Dermis microvascular lymphatic vessel endothelial cell (primary cell): ENCODE results near the gene SLC25A14. TPM values are rescaled to one million over a fixed set of nuclear protein-coding genes. Genes with fewer than 3 reads are reported as not detected.
"Not testable (repeated sequence)": the region's sequence is repeated elsewhere in the genome, so short reads cannot be mapped to it uniquely, and the experiment has no call there.

ENCODE experiments used
- DNase-seq, 2 donors: peaks; one replicate each; pipeline versions ENCODE4 v3.0.0 to v3.0.0-alpha.2; 2010; ENCODE audit warnings: low read depth in 2 of 2
- total RNA-seq: library from RNA; depleted of rRNA; stranded (reverse); fragments of >200 nt; gene quantifications from 2 replicates; pipeline ENCODE4 v1.2.1, GENCODE V29; 2014

The SLC25A14 gene
- total RNA-seq = 6.4 and 6.8 TPM in 2 replicates

GRCh38 chrX:130339408-130340222 is at the start of gene SLC25A14:
SLC25A14 (plus strand) TSS chrX:130339919; CDS start chrX:130340279, 360 bp downstream.
- peak; percentile 71 to 77 for DNase-seq

- DNase-seq = no peak
Measured at GRCh38 chrX:130295519-130296296, 44.0 kb upstream of the SLC25A14 start.

DNA sequence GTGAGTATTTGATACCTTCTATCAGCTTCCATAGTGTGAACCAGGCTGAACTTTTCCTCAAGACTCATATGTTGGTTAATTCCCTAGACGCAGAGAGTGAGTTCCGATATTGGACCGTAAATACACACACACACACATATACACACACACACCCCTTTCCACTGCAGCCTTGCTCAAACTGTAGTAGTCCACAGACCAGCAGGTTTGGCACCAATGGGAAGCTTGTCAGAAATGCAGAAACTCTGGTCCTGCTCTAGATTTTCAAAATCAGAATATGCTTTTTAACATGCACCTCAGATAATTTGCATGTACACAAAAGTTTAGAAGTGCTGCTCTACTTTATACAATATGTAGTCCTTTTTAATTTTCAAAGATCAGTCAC is 43.4 kb upstream of the SLC25A14 start:
- DNase-seq = no peak

DNA sequence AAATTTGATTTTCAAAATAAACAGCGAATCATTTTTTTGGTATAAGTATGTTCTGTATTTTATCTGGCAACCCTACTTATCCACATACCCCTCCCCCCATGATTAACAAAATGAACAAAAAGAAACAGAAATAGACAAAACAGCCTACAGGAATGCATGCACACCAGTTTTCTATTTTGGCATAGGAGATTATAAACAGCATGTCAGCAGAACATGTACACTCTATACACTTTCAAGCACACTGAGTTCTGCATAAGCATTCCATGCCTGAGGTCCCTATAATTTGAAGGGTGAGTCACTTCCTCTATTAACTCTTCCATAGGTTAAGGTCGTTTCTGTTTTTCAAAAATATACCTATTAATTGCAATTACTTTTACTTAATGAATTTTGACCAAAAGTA is 43.0 kb upstream of the SLC25A14 start:
- no peak for DNase-seq

DNA sequence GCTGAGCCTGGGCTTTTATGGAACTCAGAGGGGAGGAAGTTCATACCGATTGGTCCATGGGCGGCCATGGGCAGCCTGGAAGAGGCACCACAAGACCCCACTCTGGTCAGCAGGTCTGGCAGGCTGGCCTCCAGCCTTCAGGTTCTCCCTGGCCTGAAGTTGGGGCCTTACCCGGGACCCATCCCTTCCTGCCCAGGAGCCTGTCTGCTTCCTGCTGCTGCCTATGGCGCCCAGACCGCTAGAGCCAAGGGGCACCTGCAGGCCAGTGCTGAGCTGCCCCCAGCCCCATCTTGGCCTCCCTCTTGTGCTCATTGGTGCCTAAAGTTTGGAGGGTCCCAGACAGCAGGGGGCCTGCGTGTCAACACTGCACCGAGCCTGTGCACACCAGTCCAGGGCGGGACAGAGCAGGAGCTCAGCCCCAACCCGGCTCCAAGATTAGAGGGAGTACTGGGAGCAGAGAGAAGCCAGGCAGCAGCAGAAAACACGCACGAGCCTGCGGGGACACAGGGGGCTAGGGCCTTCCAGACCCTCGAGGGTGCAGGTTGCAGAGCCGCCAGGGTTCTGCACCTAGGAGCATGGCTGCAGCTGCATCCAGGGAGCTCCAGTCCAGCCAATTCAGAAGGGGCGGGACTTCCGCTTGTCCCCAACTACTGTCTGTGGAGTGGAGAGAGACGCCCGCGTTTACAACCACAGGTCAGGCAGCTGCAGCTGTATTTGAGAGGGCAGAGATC is 40.3 kb upstream of the SLC25A14 start:
- DNase-seq = no peak

- no peak for DNase-seq
Measured at GRCh38 chrX:130300010-130300282, 39.8 kb upstream of the SLC25A14 start.

DNA sequence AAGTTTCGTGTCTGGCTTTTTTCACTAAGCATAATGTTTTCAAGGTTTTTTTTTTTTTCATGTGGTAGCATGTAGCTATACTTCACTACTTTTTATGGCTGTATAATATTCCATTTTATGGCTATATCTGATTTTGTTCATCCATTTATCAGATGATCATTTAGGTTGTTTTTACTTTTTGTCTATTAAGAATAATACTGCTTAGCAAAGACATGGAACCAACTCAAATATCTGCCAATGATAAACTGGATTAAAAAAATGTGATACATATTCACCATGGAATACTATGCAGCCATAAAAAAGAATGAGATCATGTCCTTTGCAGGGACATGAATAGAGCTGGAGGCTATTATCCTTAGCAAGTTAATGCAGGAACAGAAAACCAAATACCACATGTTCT is 38.3 kb upstream of the SLC25A14 start:
- DNase-seq = no peak

DNA sequence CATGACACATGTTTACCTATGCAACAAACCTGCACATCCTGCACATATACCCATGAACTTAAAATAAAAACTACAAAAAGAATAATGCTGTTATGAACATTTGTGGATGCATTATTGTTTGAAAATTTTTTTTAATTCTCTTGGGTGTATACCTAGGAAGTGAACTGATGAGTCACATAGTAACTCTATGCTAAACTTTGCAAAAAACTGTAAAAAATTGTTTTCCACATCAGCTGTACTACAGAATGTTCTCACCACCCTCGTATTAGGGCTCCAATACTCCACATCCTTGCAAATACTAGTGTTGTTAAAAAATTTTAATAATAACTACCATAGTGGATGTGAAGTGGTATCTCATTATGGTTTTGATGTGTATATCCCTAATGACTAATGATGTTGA is 37.7 kb upstream of the SLC25A14 start:
- DNase-seq = no peak

- no peak for DNase-seq
Measured at GRCh38 chrX:130304587-130305368, 34.9 kb upstream of the SLC25A14 start.

- DNase-seq = not testable (repeated sequence)
Measured at GRCh38 chrX:130319886-130320285, 19.8 kb upstream of the SLC25A14 start.

- no peak for DNase-seq
Measured at GRCh38 chrX:130321550-130321949, 18.2 kb upstream of the SLC25A14 start.

DNA sequence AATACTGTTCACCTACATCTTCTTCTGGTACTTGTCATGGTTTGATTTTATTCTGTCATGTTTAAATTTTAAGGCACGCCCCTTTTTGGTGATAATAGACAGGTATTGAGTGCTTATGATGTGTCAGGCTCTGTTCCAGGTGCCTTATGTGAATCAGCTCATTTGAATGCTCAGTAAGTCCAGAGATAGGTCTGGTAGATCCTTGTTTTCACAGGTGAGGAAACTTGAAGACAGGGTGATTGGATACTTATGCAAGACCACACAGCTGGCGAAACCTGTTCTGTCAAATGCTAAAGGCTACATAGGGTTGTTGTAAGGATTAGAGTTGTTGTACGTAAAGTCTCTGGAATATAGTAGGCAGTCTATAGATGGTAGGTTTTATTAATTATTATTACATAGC is 9.6 kb upstream of the SLC25A14 start:
- DNase-seq = no peak

DNA sequence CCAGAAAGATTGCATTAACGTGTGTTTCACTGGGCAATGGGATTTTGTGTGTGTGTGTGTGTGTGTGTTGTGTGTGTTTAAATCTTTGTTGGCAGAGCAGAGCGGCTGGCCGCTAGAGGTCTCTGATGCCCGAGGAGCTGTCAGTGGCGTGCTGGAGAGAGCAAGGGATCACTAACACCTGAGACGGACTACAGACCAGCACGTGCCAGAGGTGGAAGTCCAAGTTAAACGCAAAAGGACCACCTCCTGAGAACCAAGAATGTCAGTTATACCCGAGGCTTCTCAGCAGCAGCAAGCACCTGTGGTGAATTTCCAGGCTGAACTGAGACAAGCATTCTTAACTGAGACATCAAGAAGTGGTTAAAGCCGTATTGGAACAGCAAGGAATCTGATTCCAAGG is 9.0 kb upstream of the SLC25A14 start:
- DNase-seq = peak; percentile 21 to 55

DNA sequence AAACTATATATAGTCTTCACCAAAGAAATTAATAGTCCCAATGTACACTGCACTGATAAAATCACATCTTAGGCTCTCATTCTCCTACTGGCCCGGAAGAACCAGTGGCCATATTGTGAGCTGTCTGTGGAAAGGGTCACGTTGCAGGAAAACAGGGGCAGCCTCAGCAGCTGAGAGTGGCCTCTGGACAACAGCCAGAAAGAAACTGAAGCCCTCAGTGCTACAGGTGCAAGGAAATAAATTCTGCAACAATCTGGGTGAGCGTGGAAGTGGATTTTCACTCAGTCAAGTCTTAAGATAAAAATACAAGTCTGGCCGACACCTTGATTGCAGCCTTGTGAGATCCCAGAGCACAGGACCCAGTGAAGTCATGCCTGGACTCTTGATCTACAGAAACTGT is 3.2 kb upstream of the SLC25A14 start:
- DNase-seq = no peak

- DNase-seq = not testable (repeated sequence)
Measured at GRCh38 chrX:130338869-130339268, 850 bp upstream of the SLC25A14 start.

DNA sequence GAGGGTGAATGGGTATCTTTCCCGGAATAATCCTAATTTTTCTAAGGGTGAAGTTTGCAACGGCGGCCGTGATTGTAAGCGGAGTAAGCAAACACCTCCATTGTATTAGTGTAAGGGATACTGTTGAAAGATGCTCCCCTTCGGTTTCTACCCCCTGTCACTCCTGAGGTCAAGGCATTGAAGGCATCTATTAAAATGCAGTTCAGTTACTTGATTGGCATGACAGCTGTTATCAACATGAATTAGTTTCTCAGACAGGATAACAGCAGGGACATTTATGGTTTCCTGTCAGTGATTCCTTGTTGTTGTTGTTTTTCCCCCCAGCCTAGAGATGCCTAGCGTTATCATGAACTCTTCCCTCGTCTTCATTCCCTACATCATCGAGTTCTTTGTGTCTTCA is 552 bp downstream of the SLC25A14 start:
- DNase-seq = no peak

GRCh38 chrX:130343411-130343810 is 3.7 kb downstream of the SLC25A14 start:
- no peak for DNase-seq

DNA sequence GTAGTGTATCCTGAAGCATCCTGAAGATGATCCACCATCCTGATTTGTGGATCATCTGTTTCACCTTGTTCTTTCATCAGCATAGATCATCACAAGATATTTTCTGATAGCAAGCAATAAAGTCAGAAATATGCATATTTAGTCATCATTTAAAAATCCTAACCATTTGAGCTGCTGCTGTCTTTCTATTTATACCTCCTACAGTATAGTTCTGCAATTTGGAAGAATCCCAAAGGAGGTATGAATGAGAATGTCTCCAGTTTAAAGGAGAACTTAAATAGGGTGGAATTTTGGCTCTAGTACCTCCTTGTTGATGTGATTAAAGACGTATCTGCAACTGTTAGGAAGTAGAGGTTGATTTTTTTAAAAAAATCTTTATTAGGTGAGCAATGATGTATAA is 7.6 kb downstream of the SLC25A14 start:
- DNase-seq = no peak

GRCh38 chrX:130351567-130351966 is 11.8 kb downstream of the SLC25A14 start:
- DNase-seq = no peak

DNA sequence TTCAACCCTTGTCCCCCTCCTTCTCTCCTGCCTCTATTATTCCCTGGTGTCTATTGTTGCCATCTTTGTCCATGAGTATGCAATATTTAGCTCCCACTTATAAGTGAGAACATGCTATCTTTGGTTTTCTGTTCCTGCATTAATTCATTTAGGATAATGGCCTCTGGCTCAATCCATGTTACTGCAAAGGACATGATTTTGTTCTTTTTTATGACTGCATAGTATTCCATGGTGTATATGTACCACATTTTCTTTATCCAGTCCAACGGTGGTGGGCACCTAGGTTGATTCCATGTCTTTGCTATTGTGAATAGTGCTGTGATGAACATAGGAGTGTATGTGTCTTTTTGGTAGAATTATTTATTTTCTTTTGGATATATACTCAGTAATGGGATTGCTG is 12.3 kb downstream of the SLC25A14 start:
- not testable (repeated sequence) for DNase-seq

GRCh38 chrX:130376077-130376476 is 36.4 kb downstream of the SLC25A14 start:
- no peak for DNase-seq
